HepG2 (cell line): Measurements from ENCODE around the gene FIS1. TPM values are rescaled to one million over a fixed set of nuclear protein-coding genes. Genes with fewer than 3 reads are reported as not detected.

Experiments
- CSRNP2 ChIP-seq: sonication (generic); formaldehyde crosslinking; conservative IDR thresholded peaks from 2 replicates; pipeline ENCODE4 v1.8.0; 2022; ENCODE audit warnings: low read depth, missing genetic modification reagents
- ELK4 ChIP-seq: sonication (generic); formaldehyde crosslinking; IDR thresholded peaks from 2 replicates; pipeline ENCODE4 v1.9.0; 2021; ENCODE audit warnings: missing genetic modification reagents, borderline replicate concordance
- FOXO4 ChIP-seq: sonication (generic); formaldehyde crosslinking; conservative IDR thresholded peaks from 2 replicates; pipeline ENCODE4 v1.8.1; 2023; ENCODE audit warnings: missing genetic modification reagents
- GLMP ChIP-seq: sonication (generic); formaldehyde crosslinking; IDR thresholded peaks from 2 replicates; pipeline ENCODE4 v1.9.0; 2021; ENCODE audit warnings: missing genetic modification reagents, mild to moderate bottlenecking, borderline replicate concordance
- HMGXB3 ChIP-seq: sonication (generic); formaldehyde crosslinking; IDR thresholded peaks from 2 replicates; pipeline ENCODE4 v1.4.0; 2020; ENCODE audit warnings: missing genetic modification reagents, borderline replicate concordance
- PBX2 ChIP-seq: IDR thresholded peaks from 2 replicates; pipeline ENCODE4 v1.6.1; 2016; ENCODE audit warnings: control low read depth
- TAF15 ChIP-seq: fragments of 200-400 bp; formaldehyde crosslinking; IDR thresholded peaks from one replicate; pipeline ENCODE4 v1.6.1; 2018; ENCODE audit warnings: mild to moderate bottlenecking, low read depth, low read length; ENCODE audit not compliant: poor library complexity, severe bottlenecking
- TFDP2 ChIP-seq: sonication (generic); formaldehyde crosslinking; IDR thresholded peaks from 2 replicates; pipeline ENCODE4 v1.4.0; 2020; ENCODE audit warnings: missing genetic modification reagents
- ZNF124 ChIP-seq: sonication (generic); formaldehyde crosslinking; IDR thresholded peaks from 2 replicates; pipeline ENCODE4 v1.4.0; 2020; ENCODE audit warnings: missing genetic modification reagents
- ZNF33B ChIP-seq: sonication (generic); formaldehyde crosslinking; IDR thresholded peaks from 2 replicates; pipeline ENCODE4 v1.5.1; 2020; ENCODE audit warnings: mild to moderate bottlenecking, missing genetic modification reagents
- ZNF451 ChIP-seq: sonication (generic); formaldehyde crosslinking; IDR thresholded peaks from 2 replicates; pipeline ENCODE4 v1.5.0; 2020; ENCODE audit warnings: mild to moderate bottlenecking, missing genetic modification reagents
- ZSCAN22 ChIP-seq: sonication (generic); formaldehyde crosslinking; IDR thresholded peaks from 2 replicates; pipeline ENCODE4 v1.4.0; 2020; ENCODE audit warnings: mild to moderate bottlenecking, missing genetic modification reagents
- polyA plus RNA-seq, 8 experiments: library from polyadenylated mRNA; depleted of rRNA in 3 of 8; stranded (reverse) in 7 of 8; unstranded in 1 of 8; fragments of >200 nt; fragmentation: Illumina TruSeq in 4 of 8; extraction: Trizol in 4 of 8; gene quantifications; 2 replicates each; pipeline versions ENCODE4 v1.2.1 to v1.2.3, GENCODE V29; 2011 to 2016; ENCODE audit warnings: low read depth in 4 of 8, missing spikeins in 1 of 8, mixed read lengths in 1 of 8; ENCODE audit not compliant: insufficient read depth in 1 of 8
- total RNA-seq, 5 experiments: library from RNA; depleted of rRNA; stranded (reverse); fragments of >200 nt; fragmentation: Illumina TruSeq; extraction: Trizol; gene quantifications; 2 replicates each; pipeline ENCODE4 v1.2.3, GENCODE V29; 2016; ENCODE audit warnings: low read depth in 1 of 5

Gene FIS1
- total and polyA plus RNA-seq, 2 of the 13 experiments (the other 11 are each of a cell fraction or from before 2014, with no cell fraction given), result 97.5 to 101 TPM

- TF ChIP-seq GLMP, result no peak
- no peak for TF ChIP-seq ZNF124 (CRISPR knock-in tag)
- no peak for TF ChIP-seq ZNF33B (CRISPR knock-in tag)
- no peak for TF ChIP-seq ZNF451 (CRISPR knock-in tag)
- no peak; the same call in 1 of the 2 replicates for TF ChIP-seq HMGXB3 (CRISPR knock-in tag)
- no peak for TF ChIP-seq CSRNP2 (CRISPR knock-in tag)
- no peak for TF ChIP-seq FOXO4 (CRISPR knock-in tag)
- no peak for TF ChIP-seq ZSCAN22 (CRISPR knock-in tag)
- TF ChIP-seq TAF15, result no peak
- no peak for TF ChIP-seq TFDP2 (CRISPR knock-in tag)
- no peak for TF ChIP-seq PBX2
- TF ChIP-seq ELK4 (CRISPR knock-in tag), result no peak
Measured at GRCh38 chr7:101218236-101219125, 26.4 kb downstream of the FIS1 start (continued).
